IMR-90 (cell line): ENCODE data around the gene TAL1. TPM values are rescaled to one million over a fixed set of nuclear protein-coding genes. Genes with fewer than 3 reads are reported as not detected.
"Not testable (repeated sequence)": the region's sequence is repeated elsewhere in the genome, so short reads cannot be mapped to it uniquely, and the experiment has no call there.

Source experiments
- ATAC-seq: fragments of 200-7000 bp; cut with Tn5 transposase; 2 replicates; pipeline ENCODE4 v1.9.1; 2020; ENCODE audit warnings: low read depth, mild to moderate bottlenecking, moderate library complexity
- BruUV-seq: library from RNA; stranded (reverse); fragments of 400-500 nt; replicated peaks from 2 replicates; lab custom pipeline; 2021; lab: Mats Ljungman, UMichigan
- CTCF ChIA-PET: fragments of 300-600 bp; formaldehyde crosslinking; extraction: SDS; loops from one replicate; lab custom pipeline; 2021; ENCODE audit warnings: antibody characterized with exemption; lab: Yijun Ruan, JAX
- POLR2A ChIA-PET: fragments of 300-600 bp; sonication (Branson Sonifier 250); formaldehyde crosslinking; loops from one replicate; lab custom pipeline; 2022; ENCODE audit warnings: antibody characterized with exemption; ENCODE audit not compliant: unreplicated experiment; lab: Charles Lee
- DNase-seq: peaks from one replicate; pipeline ENCODE4 v3.0.0; 2013
- H2AFZ ChIP-seq: replicated peaks from 2 replicates; pipeline ENCODE3; 2013; ENCODE audit warnings: low read length, mild to moderate bottlenecking; ENCODE audit not compliant: poor library complexity
- H2AK5ac ChIP-seq: 2 replicates; pipeline ENCODE4 v1.6.1; 2013; ENCODE audit warnings: low read depth, low read length, inconsistent platforms
- H2AK9ac ChIP-seq: replicated peaks from 2 replicates; pipeline ENCODE3; 2013; ENCODE audit warnings: mild to moderate bottlenecking, low read depth, low read length, moderate library complexity; ENCODE audit not compliant: poor library complexity
- H2BK120ac ChIP-seq: 2 replicates; pipeline ENCODE4 v1.6.1; 2013; ENCODE audit warnings: low read depth, low read length, inconsistent platforms
- H2BK15ac ChIP-seq: 3 replicates; pipeline ENCODE4 v1.6.1; 2013; ENCODE audit warnings: low read depth, low read length, inconsistent platforms
- H2BK20ac ChIP-seq: 2 replicates; pipeline ENCODE4 v1.6.1; 2013; ENCODE audit warnings: low read depth, mild to moderate bottlenecking, inconsistent platforms, low read length, moderate library complexity
- H2BK5ac ChIP-seq: 2 replicates; pipeline ENCODE4 v1.6.1; 2013; ENCODE audit warnings: mild to moderate bottlenecking, low read depth, low read length, inconsistent platforms; ENCODE audit not compliant: poor library complexity, severe bottlenecking
- H3K14ac ChIP-seq: replicated peaks from 2 replicates; pipeline ENCODE4 v1.6.1; 2013; ENCODE audit warnings: low read depth, low read length, inconsistent platforms
- H3K18ac ChIP-seq: 2 replicates; pipeline ENCODE4 v1.6.1; 2013; ENCODE audit warnings: low read depth, low read length, control low read depth
- H3K23ac ChIP-seq: 2 replicates; pipeline ENCODE4 v1.6.1; 2013; ENCODE audit warnings: low read depth, low read length, inconsistent platforms
- H3K27ac ChIP-seq: 2 replicates; pipeline ENCODE4 v1.5.1; 2013; ENCODE audit warnings: mild to moderate bottlenecking, control low read depth, low read length; ENCODE audit not compliant: insufficient read depth
- H3K27me3 ChIP-seq: 2 replicates; pipeline ENCODE4 v1.6.1; 2013; ENCODE audit warnings: low read length; ENCODE audit not compliant: control insufficient read depth, insufficient read depth
- H3K36me3 ChIP-seq: 2 replicates; pipeline ENCODE4 v1.6.1; 2013; ENCODE audit warnings: low read length, mixed read lengths; ENCODE audit not compliant: control insufficient read depth, insufficient read depth
- H3K4ac ChIP-seq: 2 replicates; pipeline ENCODE4 v1.6.1; 2013; ENCODE audit warnings: low read depth, low read length, inconsistent platforms
- H3K4me1 ChIP-seq: 2 replicates; pipeline ENCODE4 v1.6.1; 2013; ENCODE audit warnings: low read length, mixed read lengths; ENCODE audit not compliant: control insufficient read depth, insufficient read depth
- H3K4me2 ChIP-seq: 2 replicates; pipeline ENCODE4 v1.6.1; 2013; ENCODE audit warnings: low read depth, mild to moderate bottlenecking, control low read depth, low read length, moderate library complexity
- H3K4me3 ChIP-seq: 2 replicates; pipeline ENCODE4 v1.5.1; 2013; ENCODE audit warnings: low read depth, mild to moderate bottlenecking, control low read depth, low read length, moderate library complexity; ENCODE audit not compliant: insufficient read depth
- H3K56ac ChIP-seq: 2 replicates; pipeline ENCODE4 v1.6.1; 2013; ENCODE audit warnings: low read length, inconsistent platforms; ENCODE audit not compliant: insufficient read depth; ENCODE audit errors: extremely low read depth
- H3K79me1 ChIP-seq, 2 experiments: 2 replicates each; pipeline ENCODE4 v1.6.1; 2013; ENCODE audit warnings: low read length in 2 of 2, inconsistent platforms in 1 of 2, low read depth in 1 of 2
- H3K9ac ChIP-seq: 2 replicates; pipeline ENCODE4 v1.6.1; 2013; ENCODE audit warnings: low read depth, low read length, control low read depth
- H3K9me1 ChIP-seq: 2 replicates; pipeline ENCODE4 v1.6.1; 2013; ENCODE audit warnings: low read length, inconsistent platforms; ENCODE audit not compliant: insufficient read depth
- H3K9me3 ChIP-seq: 2 replicates; pipeline ENCODE4 v1.6.1; 2013; ENCODE audit warnings: low read length; ENCODE audit not compliant: control insufficient read depth, insufficient read depth
- H4K20me1 ChIP-seq: 2 replicates; pipeline ENCODE4 v1.6.1; 2013; ENCODE audit warnings: low read length, inconsistent platforms; ENCODE audit not compliant: insufficient read depth
- H4K5ac ChIP-seq: 2 replicates; pipeline ENCODE4 v1.6.1; 2013; ENCODE audit warnings: mild to moderate bottlenecking, low read depth, low read length, control low read depth
- H4K8ac ChIP-seq, 2 experiments: 2 replicates each; pipeline ENCODE4 v1.6.1; 2013; ENCODE audit warnings: low read depth in 2 of 2, low read length in 2 of 2, control low read depth in 1 of 2, inconsistent platforms in 1 of 2
- H4K91ac ChIP-seq: 2 replicates; pipeline ENCODE4 v1.6.1; 2013; ENCODE audit warnings: low read depth, low read length, inconsistent platforms; ENCODE audit not compliant: insufficient read depth
- MAFK ChIP-seq: IDR thresholded peaks from 2 replicates; pipeline ENCODE4 v1.6.1; 2012; ENCODE audit warnings: low read depth, low read length, improper control_type of control experiment
- WGBS, 2 experiments: methylation state at CpG; one replicate each; pipeline versions ENCODE4 v1.1.5 to v1.1.7; 2013; ENCODE audit warnings: missing lambda C conversion rate in 2 of 2; ENCODE audit not compliant: insufficient read length in 1 of 2; ENCODE audit errors: extremely low coverage in 2 of 2; 5-methylcytosine and 5-hydroxymethylcytosine counted together
- dilution Hi-C: fragments of 300-500 bp; cut with HindIII; formaldehyde crosslinking; loops from one replicate; pipeline ENCODE4 v1.14.3; 2018; ENCODE audit warnings: low sequenced_read_pairs; ENCODE audit not compliant: unreplicated experiment
- in situ Hi-C: fragments of 300-500 bp; cut with MboI; formaldehyde crosslinking; loops from 3 replicates; pipeline ENCODE4 v1.14.3; 2019; ENCODE audit warnings: low sequenced_read_pairs, inconsistent platforms, mixed read lengths
- intact Hi-C: fragments of 100-400 bp; cut with micrococcal nuclease; formaldehyde crosslinking; loops from 2 replicates; pipeline ENCODE4 v1.10.0; 2022
- polyA plus RNA-seq, 3 experiments: library from polyadenylated mRNA; depleted of rRNA; stranded (reverse); fragments of >200 nt; gene quantifications; 2 replicates each; pipeline ENCODE4 v1.2.3, GENCODE V29; 2012; ENCODE audit warnings: low replicate concordance in 1 of 3
- total RNA-seq: library from RNA; depleted of rRNA; stranded (reverse); fragments of >200 nt; gene quantifications from 2 replicates; pipeline ENCODE4 v1.2.3, GENCODE V29; 2012

TAL1 gene
- total and polyA plus RNA-seq, 2 of the 4 experiments (the other 2 are of a cell fraction), result not detected

- DNase-seq (no peak), ATAC-seq (no peak)
- Histone ChIP-seq H3K79me1 (no peaks in the 10 kb centered on the region), H2BK15ac (no peak overlapping the region), H3K18ac (no peak overlapping the region), H3K27ac (no peak overlapping the region), H3K56ac (no peak overlapping the region), H2AK9ac (no peak overlapping the region), H4K8ac (no peak overlapping the region), H3K27me3 (peaks cover 14% of the 10 kb centered on the region; the same call in 1 of the 2 replicates), H3K4me2 (no peak overlapping the region), H2AFZ (no peak overlapping the region), H3K9ac (no peak overlapping the region), H4K91ac (no peak overlapping the region), H3K36me3 (no peaks in the 10 kb centered on the region), H3K23ac (no peak overlapping the region), H2BK20ac (no peak overlapping the region), H3K9me1 (no peaks in the 10 kb centered on the region), H3K4me1 (no peaks in the 10 kb centered on the region), H3K4ac (no peak overlapping the region), H4K5ac (no peak overlapping the region), H2AK5ac (no peak overlapping the region), H3K14ac (no peak overlapping the region), H3K9me3 (no peaks in the 10 kb centered on the region), H4K20me1 (no peaks in the 10 kb centered on the region), H3K4me3 (no peak overlapping the region), H2BK120ac (no peak overlapping the region), H2BK5ac (no peak overlapping the region)
- CTCF ChIA-PET, result no interaction called here
- POLR2A ChIA-PET, result interaction anchor here (0.7 kb wide), 1 partner anchor 31 kb away, joined by 6 read pairs; no protein-coding TSS in a partner anchor
- 60% methylated on average over 1 of the region's 5 CpGs; no CpG with 5 or more reads in 1 of the 2 experiments for WGBS, 2 experiments
- intact Hi-C loops, result no loop called here
- TF ChIP-seq MAFK, result no peak
- no TSS peak for BruUV-seq
- dilution Hi-C loops, result no loop called here
- in situ Hi-C loops, result no loop called here
Measured at GRCh38 chr1:47205918-47206317, 26.1 kb downstream of the TAL1 start.

GRCh38 chr1:47203504-47203903 lies 28.5 kb downstream of the TAL1 start:
- H4K8ac ChIP-seq, H3K9me1 ChIP-seq, H2AFZ ChIP-seq, DNase-seq, POLR2A ChIA-PET, H4K20me1 ChIP-seq, H3K9ac ChIP-seq, in situ Hi-C loops, H3K4me1 ChIP-seq, H2BK5ac ChIP-seq, BruUV-seq, H3K79me1 ChIP-seq, H2AK5ac ChIP-seq, H3K23ac ChIP-seq, H3K14ac ChIP-seq, CTCF ChIA-PET, intact Hi-C loops, H3K4me3 ChIP-seq, H4K91ac ChIP-seq, H2AK9ac ChIP-seq, H3K9me3 ChIP-seq, H2BK15ac ChIP-seq, H3K36me3 ChIP-seq, H3K4me2 ChIP-seq, H3K4ac ChIP-seq, dilution Hi-C loops, H2BK20ac ChIP-seq, H3K18ac ChIP-seq, H2BK120ac ChIP-seq, ATAC-seq, H3K56ac ChIP-seq, H4K5ac ChIP-seq, H3K27ac ChIP-seq: not testable (repeated sequence)
- no CpG with 5 or more reads among the region's 2 CpGs for WGBS, 2 experiments
- H3K27me3 ChIP-seq, result peaks cover 19% of the 10 kb centered on the region; the same call in 1 of the 2 replicates
